ENCODE measurements around the gene RHOBTB3.

DNA sequence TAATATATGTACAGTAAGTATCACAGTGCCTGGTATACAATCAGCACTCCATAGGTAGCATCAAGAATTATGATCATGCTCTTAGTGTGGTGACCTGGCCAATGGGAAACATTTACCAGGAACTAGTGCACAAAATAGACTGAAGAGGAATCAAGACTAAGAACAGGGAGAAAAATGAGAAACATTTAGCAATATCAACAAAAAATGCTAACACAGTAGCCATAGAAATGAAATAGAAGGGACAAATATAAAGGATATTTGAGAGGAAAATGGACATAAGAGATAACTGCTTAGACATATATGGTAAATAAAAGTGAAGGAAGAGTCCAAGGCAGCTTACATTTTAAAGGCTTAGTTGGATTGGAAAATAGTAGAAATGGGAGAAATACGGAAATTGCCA lies 31.8 kb upstream of the RHOBTB3 start:
- TF ChIP-seq, protein P1, sequence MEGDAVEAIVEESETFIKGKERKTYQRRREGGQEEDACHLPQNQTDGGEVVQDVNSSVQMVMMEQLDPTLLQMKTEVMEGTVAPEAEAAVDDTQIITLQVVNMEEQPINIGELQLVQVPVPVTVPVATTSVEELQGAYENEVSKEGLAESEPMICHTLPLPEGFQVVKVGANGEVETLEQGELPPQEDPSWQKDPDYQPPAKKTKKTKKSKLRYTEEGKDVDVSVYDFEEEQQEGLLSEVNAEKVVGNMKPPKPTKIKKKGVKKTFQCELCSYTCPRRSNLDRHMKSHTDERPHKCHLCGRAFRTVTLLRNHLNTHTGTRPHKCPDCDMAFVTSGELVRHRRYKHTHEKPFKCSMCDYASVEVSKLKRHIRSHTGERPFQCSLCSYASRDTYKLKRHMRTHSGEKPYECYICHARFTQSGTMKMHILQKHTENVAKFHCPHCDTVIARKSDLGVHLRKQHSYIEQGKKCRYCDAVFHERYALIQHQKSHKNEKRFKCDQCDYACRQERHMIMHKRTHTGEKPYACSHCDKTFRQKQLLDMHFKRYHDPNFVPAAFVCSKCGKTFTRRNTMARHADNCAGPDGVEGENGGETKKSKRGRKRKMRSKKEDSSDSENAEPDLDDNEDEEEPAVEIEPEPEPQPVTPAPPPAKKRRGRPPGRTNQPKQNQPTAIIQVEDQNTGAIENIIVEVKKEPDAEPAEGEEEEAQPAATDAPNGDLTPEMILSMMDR (IDR thresholded peaks at IDR 0.05), result no peak
- TF ChIP-seq POLR2A (IDR thresholded peaks at IDR 0.05) (no peak), POLR2AphosphoS5 (IDR thresholded peaks at IDR 0.05) (no peak)

Data from prostate gland (tissue), 2 donors.